Hepatic stellate cell (primary cell): Measurements from ENCODE around the gene NCK2.

Experiments
- DNase-seq: peaks from one replicate; pipeline ENCODE4 v3.0.0; 2011; ENCODE audit warnings: low spot score

The NCK2 gene

GRCh38 chr2:105736145-105736544 lies 8.6 kb upstream of the NCK2 start:
- no peak for DNase-seq

- DNase-seq: no peak
Observed at GRCh38 chr2:105737980-105738657, 6.6 kb upstream of the NCK2 start.

- no peak for DNase-seq
Observed at GRCh38 chr2:105738658-105739241, 6.0 kb upstream of the NCK2 start.

GRCh38 chr2:105739426-105739825 lies 5.3 kb upstream of the NCK2 start:
- no peak for DNase-seq

GRCh38 chr2:105739944-105740530 lies 4.7 kb upstream of the NCK2 start:
- no peak for DNase-seq

- no peak for DNase-seq
Observed at GRCh38 chr2:105741174-105741573, 3.5 kb upstream of the NCK2 start.

GRCh38 chr2:105741617-105742016 lies 3.1 kb upstream of the NCK2 start:
- no peak for DNase-seq

GRCh38 chr2:105744091-105744908 lies 412 bp upstream of the NCK2 start:
- peak; percentile 71 for DNase-seq

GRCh38 chr2:105746177-105747080 lies 1.7 kb downstream of the NCK2 start:
- no peak for DNase-seq

- no peak for DNase-seq
Observed at GRCh38 chr2:105747254-105747894, 2.7 kb downstream of the NCK2 start.

GRCh38 chr2:105747991-105748390 lies 3.3 kb downstream of the NCK2 start:
- DNase-seq: peak; percentile 37

- no peak for DNase-seq
Observed at GRCh38 chr2:105748566-105748965, 3.9 kb downstream of the NCK2 start.

- peak; percentile 44 for DNase-seq
Observed at GRCh38 chr2:105749583-105750400, 5.1 kb downstream of the NCK2 start.

- no peak for DNase-seq
Observed at GRCh38 chr2:105750735-105751134, 6.0 kb downstream of the NCK2 start.

GRCh38 chr2:105751272-105751671 lies 6.6 kb downstream of the NCK2 start:
- no peak for DNase-seq

GRCh38 chr2:105752691-105753358 lies 8.1 kb downstream of the NCK2 start:
- no peak for DNase-seq

GRCh38 chr2:105753380-105753779 lies 8.7 kb downstream of the NCK2 start:
- no peak for DNase-seq

GRCh38 chr2:105754011-105754410 lies 9.3 kb downstream of the NCK2 start:
- DNase-seq: no peak

GRCh38 chr2:105754994-105755393 lies 10.3 kb downstream of the NCK2 start:
- DNase-seq: no peak

GRCh38 chr2:105755895-105756294 lies 11.2 kb downstream of the NCK2 start:
- DNase-seq: no peak
